Kidney (tissue), 14 donors: ENCODE results near the gene PRKAR2A. TPM values are rescaled to one million over a fixed set of nuclear protein-coding genes. Genes with fewer than 3 reads are reported as not detected.
A peak's percentile ranks its signal among the peaks of the same experiment; 100 is the strongest.

Experiments used
- DNase-seq, 5 donors: peaks; one replicate each; pipeline ENCODE4 v3.0.0-alpha.2; 2013 to 2020
- FAIRE-seq: peaks from 2 replicates; lab custom pipeline; 2012; peaks lifted over from hg19 to GRCh38; lab: Jason Lieb, UNC
- H3K27ac ChIP-seq, 2 donors: one replicate each; pipeline ENCODE4 v1.7.0; 2013; ENCODE audit warnings: low read depth in 2 of 2, low read length in 2 of 2, inconsistent platforms in 1 of 2
- H3K27me3 ChIP-seq: one replicate; pipeline ENCODE4 v1.7.1; 2013; ENCODE audit warnings: low read length, inconsistent platforms; ENCODE audit not compliant: control insufficient read depth, insufficient read depth
- H3K36me3 ChIP-seq, 3 donors: one replicate each; pipeline versions ENCODE4 v1.7.0 to v1.7.1; 2013; ENCODE audit warnings: low read length in 3 of 3, control low read depth in 1 of 3, inconsistent platforms in 1 of 3; ENCODE audit not compliant: insufficient read depth in 3 of 3, control insufficient read depth in 2 of 3
- H3K4me1 ChIP-seq, 3 donors: one replicate each; pipeline versions ENCODE4 v1.7.0 to v1.7.1; 2013; ENCODE audit warnings: low read length in 3 of 3, inconsistent platforms in 1 of 3, low read depth in 1 of 3; ENCODE audit not compliant: control insufficient read depth in 2 of 3, insufficient read depth in 2 of 3
- H3K4me3 ChIP-seq, 3 donors: one replicate each; pipeline versions ENCODE4 v1.7.0 to v1.8.1; 2013; ENCODE audit warnings: low read length in 3 of 3, control low read depth in 1 of 3, inconsistent platforms in 1 of 3
- H3K9ac ChIP-seq, 3 donors: one replicate each; pipeline versions ENCODE4 v1.7.0 to v1.7.1; 2013; ENCODE audit warnings: low read length in 3 of 3, control low read depth in 1 of 3, inconsistent platforms in 1 of 3
- H3K9me3 ChIP-seq, 3 donors: one replicate each; pipeline versions ENCODE4 v1.7.0 to v1.7.1; 2013; ENCODE audit warnings: low read length in 3 of 3, control low read depth in 1 of 3, inconsistent platforms in 1 of 3; ENCODE audit not compliant: control insufficient read depth in 2 of 3, insufficient read depth in 1 of 3
- CTCF ChIP-seq: IDR thresholded peaks from 3 replicates; pipeline ENCODE4 v1.5.1; 2012; ENCODE audit warnings: mild to moderate bottlenecking, moderate library complexity, borderline replicate concordance; ENCODE audit not compliant: insufficient read depth; ENCODE audit errors: extremely low read depth
- intact Hi-C: fragments of 100-400 bp; cut with DNase I; formaldehyde crosslinking; loops from one replicate; pipeline ENCODE4 v1.11.1; 2022
- polyA plus RNA-seq: library from polyadenylated mRNA; stranded (reverse); fragments of 350-450 nt; fragmentation: Illumina TruSeq; extraction: RNeasy Lipid Tissue Mini Kit (QIAGEN cat#74804); gene quantifications from one replicate; pipeline ENCODE4 v1.2.3, GENCODE V29; 2014; ENCODE audit warnings: low read depth, low replicate concordance; ENCODE audit not compliant: insufficient read depth
- total RNA-seq: library from RNA; stranded (reverse); fragmentation: NEBNext Ultra II Directional; extraction: Animal tissue kit (Norgen Biotek cat#: 25700); gene quantifications from one replicate; pipeline ENCODE4 v1.2.1, GENCODE V29; 2021
- donor health status: control.
- donor health status: control.
- donor health status: control.
- donor health status: control.
- donor health status: control.
- donor health status: DM: yes; HTN: yes; CAD: no.
- donor health status: Normal renal cell carcinoma (clear cell type).

Gene PRKAR2A
- total and polyA plus RNA-seq, 2 donors from 2014 or later: 10.4 to 49.9 TPM

GRCh38 chr3:48739955-48740823 lies 107.5 kb downstream of the PRKAR2A start:
- peak overlapping the region in 1 of 3 donors; percentile 28 for H3K9ac ChIP-seq
- no peak for FAIRE-seq

GRCh38 chr3:48739617-48739954 lies 108.1 kb downstream of the PRKAR2A start:
- Histone ChIP-seq H3K27ac (peak overlapping the region; percentile 80 to 92), H3K9ac (peak overlapping the region in 1 of 3 donors; percentile 28), H3K36me3 (no peaks in the 10 kb centered on the region), H3K4me1 (peaks cover 0 to 26% (median 19%) of the 10 kb centered on the region in 3 donors), H3K9me3 (no peaks in the 10 kb centered on the region), H3K4me3 (peak overlapping the region in 1 of 3 donors; percentile 23), H3K27me3 (no peaks in the 10 kb centered on the region)
- TF ChIP-seq CTCF: no peak
- no peak for DNase-seq
- no peak for FAIRE-seq
- intact Hi-C loops: no loop called here

More at GRCh38 chr3:48739955-48740823, 107.5 kb downstream of the PRKAR2A start:
- H3K4me1 ChIP-seq: peaks cover 0 to 26% (median 19%) of the 10 kb centered on the region in 3 donors
- no peaks in the 10 kb centered on the region for H3K27me3 ChIP-seq
- peak overlapping the region; percentile 80 to 92 for H3K27ac ChIP-seq
- H3K4me3 ChIP-seq: peak overlapping the region in 2 of 3 donors; percentile 23 to 62
- no peaks in the 10 kb centered on the region for H3K9me3 ChIP-seq
- intact Hi-C loops: no loop called here
- TF ChIP-seq CTCF: peak; percentile 88
- H3K36me3 ChIP-seq: no peaks in the 10 kb centered on the region
- peak; percentile 73 to 96 (median 77) for DNase-seq

- Histone ChIP-seq H3K36me3 (no peaks in the 10 kb centered on the region), H3K9ac (peak overlapping the region in 1 of 3 donors; percentile 28), H3K27ac (peak overlapping the region; percentile 80 to 92), H3K4me1 (peaks cover 0 to 26% (median 19%) of the 10 kb centered on the region in 3 donors), H3K9me3 (no peaks in the 10 kb centered on the region), H3K27me3 (no peaks in the 10 kb centered on the region), H3K4me3 (peak overlapping the region in 1 of 3 donors; percentile 23)
- intact Hi-C loops: no loop called here
- TF ChIP-seq CTCF: no peak
- FAIRE-seq: no peak
- peak in 2 of 5 donors; percentile 35 to 84 for DNase-seq
Measured at GRCh38 chr3:48738926-48739616, 108.6 kb downstream of the PRKAR2A start.
